GM18499 (cell line): ENCODE measurements around the gene PREX1.

ENCODE experiments used
- ATAC-seq: cut with Tn5 transposase; IDR thresholded peaks from one replicate; pipeline ENCODE4 v1.9.1; 2021; ENCODE audit warnings: moderate number of reproducible peaks; ENCODE audit not compliant: insufficient read depth, unreplicated experiment

PREX1 gene

GRCh38 chr20:48583801-48584200 lies 244.0 kb downstream of the PREX1 start:
- ATAC-seq, result no peak

GRCh38 chr20:48583171-48583570 lies 244.6 kb downstream of the PREX1 start:
- no peak for ATAC-seq

- ATAC-seq, result no peak
These were observed 245.2 kb downstream of the PREX1 start for GRCh38 chr20:48582673-48582985.

- no peak for ATAC-seq
These were observed 246.6 kb downstream of the PREX1 start for GRCh38 chr20:48581167-48581566.

- no peak for ATAC-seq
These were observed 249.3 kb downstream of the PREX1 start for GRCh38 chr20:48578397-48579098.

- no peak for ATAC-seq
These were observed 250.2 kb downstream of the PREX1 start for GRCh38 chr20:48577557-48577956.

GRCh38 chr20:48574383-48574782 lies 253.4 kb downstream of the PREX1 start:
- no peak for ATAC-seq
